MM.1S (cell line): ENCODE measurements around the gene ATRN.

Source experiments
- DNase-seq: peaks from one replicate; pipeline ENCODE4 v3.0.0-alpha.2; 2015
- H2AFZ ChIP-seq: fragments of 300-600 bp; sonication (generic); 2 replicates; pipeline ENCODE4 v1.6.0; 2016; ENCODE audit warnings: antibody characterized with exemption, low read length
- H3F3A ChIP-seq: fragments of 300-600 bp; sonication (generic); 2 replicates; pipeline ENCODE4 v1.6.1; 2016; ENCODE audit warnings: mild to moderate bottlenecking, antibody characterized with exemption, low read length, moderate library complexity, mixed read lengths; ENCODE audit not compliant: insufficient read depth
- H3K27ac ChIP-seq: fragments of 300-600 bp; sonication (generic); 2 replicates; pipeline ENCODE4 v1.5.1; 2016; ENCODE audit warnings: mild to moderate bottlenecking, low read length
- H3K27me3 ChIP-seq: fragments of 300-600 bp; sonication (generic); replicated peaks from 2 replicates; pipeline ENCODE4 v1.6.0; 2016; ENCODE audit warnings: low read length; ENCODE audit not compliant: insufficient read depth
- H3K36me3 ChIP-seq: fragments of 300-600 bp; sonication (generic); replicated peaks from 2 replicates; pipeline ENCODE4 v1.6.1; 2016; ENCODE audit warnings: mild to moderate bottlenecking, low read length, mixed read lengths; ENCODE audit not compliant: insufficient read depth
- H3K4me1 ChIP-seq: fragments of 300-600 bp; sonication (generic); 2 replicates; pipeline ENCODE4 v1.6.1; 2016; ENCODE audit warnings: low read length, mixed read lengths
- H3K4me2 ChIP-seq: fragments of 300-600 bp; sonication (generic); 2 replicates; pipeline ENCODE4 v1.6.0; 2016; ENCODE audit warnings: low read depth, low read length
- H3K4me3 ChIP-seq: fragments of 300-600 bp; sonication (generic); 2 replicates; pipeline ENCODE4 v1.5.1; 2016; ENCODE audit warnings: low read length, mixed read lengths
- H3K79me2 ChIP-seq: fragments of 300-600 bp; sonication (generic); 2 replicates; pipeline ENCODE4 v1.6.1; 2016; ENCODE audit warnings: mixed run types, low read length, mixed read lengths
- H3K9ac ChIP-seq: fragments of 300-600 bp; sonication (generic); 2 replicates; pipeline ENCODE4 v1.6.1; 2016; ENCODE audit warnings: low read length, mixed read lengths
- H3K9me2 ChIP-seq: fragments of 300-600 bp; sonication (generic); replicated peaks from 2 replicates; pipeline ENCODE4 v1.6.1; 2016; ENCODE audit warnings: mild to moderate bottlenecking, low read length, mixed read lengths; ENCODE audit not compliant: insufficient read depth
- H3K9me3 ChIP-seq: fragments of 300-600 bp; sonication (generic); replicated peaks from 2 replicates; pipeline ENCODE4 v1.6.1; 2016; ENCODE audit warnings: mild to moderate bottlenecking, low read length, mixed read lengths; ENCODE audit not compliant: insufficient read depth
- H4K20me1 ChIP-seq: fragments of 300-600 bp; sonication (generic); 2 replicates; pipeline ENCODE4 v1.6.1; 2016; ENCODE audit warnings: mild to moderate bottlenecking, low read length, moderate library complexity, mixed read lengths; ENCODE audit not compliant: insufficient read depth
- EZH2 ChIP-seq: fragments of 300-600 bp; sonication (generic); optimal IDR thresholded peaks from 2 replicates; pipeline ENCODE3; 2017; ENCODE audit warnings: low read depth, mild to moderate bottlenecking, antibody characterized with exemption, low read length, mixed read lengths
- EZH2phosphoT487 ChIP-seq: fragments of 300-600 bp; sonication (generic); IDR thresholded peaks from 2 replicates; pipeline ENCODE4 v1.6.1; 2018; ENCODE audit warnings: antibody characterized with exemption, low read length
- TF ChIP-seq, protein P1 (sequence below): fragments of 300-600 bp; sonication (generic); IDR thresholded peaks from 2 replicates; pipeline ENCODE4 v1.5.1; 2016; ENCODE audit warnings: antibody characterized with exemption, low read length, mixed read lengths

The ATRN gene

DNA sequence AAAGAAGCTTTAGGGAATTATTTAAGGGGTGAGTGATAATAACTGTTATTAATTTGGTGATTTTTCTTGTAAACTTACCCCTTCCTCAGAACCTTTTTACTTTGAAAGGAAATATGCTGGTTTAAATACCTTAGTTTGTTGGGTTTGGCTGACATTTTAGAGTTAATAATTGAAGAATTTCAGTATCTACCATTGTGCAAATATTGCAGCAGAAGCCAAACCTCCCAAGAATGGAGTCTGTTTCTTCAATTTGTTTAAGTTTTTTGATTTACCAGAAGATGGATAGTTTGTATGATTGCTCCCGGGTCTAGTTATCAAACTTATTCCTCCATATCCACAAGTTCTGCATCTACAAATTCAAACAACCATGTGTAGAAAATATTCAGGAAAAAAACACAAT, 77.1 kb downstream of the ATRN start:
- Histone ChIP-seq H3K9me3 (no peaks in the 10 kb centered on the region), H3K9me2 (no peaks in the 10 kb centered on the region), H2AFZ (no peak overlapping the region), H3K27me3 (no peaks in the 10 kb centered on the region), H3K36me3 (no peaks in the 10 kb centered on the region), H3K79me2 (no peaks in the 10 kb centered on the region), H3K4me3 (no peak overlapping the region), H3K4me2 (no peak overlapping the region), H3K27ac (no peak overlapping the region), H4K20me1 (no peaks in the 10 kb centered on the region), H3K9ac (no peak overlapping the region), H3F3A (no peaks in the 10 kb centered on the region), H3K4me1 (no peaks in the 10 kb centered on the region)
- DNase-seq, result no peak
- TF ChIP-seq, protein P1, sequence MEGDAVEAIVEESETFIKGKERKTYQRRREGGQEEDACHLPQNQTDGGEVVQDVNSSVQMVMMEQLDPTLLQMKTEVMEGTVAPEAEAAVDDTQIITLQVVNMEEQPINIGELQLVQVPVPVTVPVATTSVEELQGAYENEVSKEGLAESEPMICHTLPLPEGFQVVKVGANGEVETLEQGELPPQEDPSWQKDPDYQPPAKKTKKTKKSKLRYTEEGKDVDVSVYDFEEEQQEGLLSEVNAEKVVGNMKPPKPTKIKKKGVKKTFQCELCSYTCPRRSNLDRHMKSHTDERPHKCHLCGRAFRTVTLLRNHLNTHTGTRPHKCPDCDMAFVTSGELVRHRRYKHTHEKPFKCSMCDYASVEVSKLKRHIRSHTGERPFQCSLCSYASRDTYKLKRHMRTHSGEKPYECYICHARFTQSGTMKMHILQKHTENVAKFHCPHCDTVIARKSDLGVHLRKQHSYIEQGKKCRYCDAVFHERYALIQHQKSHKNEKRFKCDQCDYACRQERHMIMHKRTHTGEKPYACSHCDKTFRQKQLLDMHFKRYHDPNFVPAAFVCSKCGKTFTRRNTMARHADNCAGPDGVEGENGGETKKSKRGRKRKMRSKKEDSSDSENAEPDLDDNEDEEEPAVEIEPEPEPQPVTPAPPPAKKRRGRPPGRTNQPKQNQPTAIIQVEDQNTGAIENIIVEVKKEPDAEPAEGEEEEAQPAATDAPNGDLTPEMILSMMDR, result no peak
- TF ChIP-seq EZH2phosphoT487 (no peak), EZH2 (no peak)

DNA sequence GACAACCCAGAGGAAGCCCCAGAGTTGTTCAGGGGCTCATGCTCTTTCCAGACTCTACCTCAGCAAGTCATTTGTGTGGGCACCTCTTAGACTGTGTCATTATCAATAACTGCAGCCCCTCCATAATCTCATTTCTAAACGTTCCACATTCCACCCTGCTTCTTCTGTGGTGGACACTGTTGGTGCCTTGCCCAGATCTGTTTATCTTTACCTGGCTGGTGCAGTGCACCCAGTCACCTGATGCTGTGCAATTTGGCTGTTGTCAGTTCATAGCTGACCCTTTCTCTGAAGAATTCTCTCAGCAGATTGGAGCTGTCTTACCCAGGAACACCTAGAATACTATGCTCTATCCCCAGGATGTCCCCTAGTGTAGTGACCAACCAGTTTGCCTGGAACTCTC, 80.0 kb downstream of the ATRN start:
- H3K4me1 ChIP-seq, result no peaks in the 10 kb centered on the region
- H3K79me2 ChIP-seq, result no peaks in the 10 kb centered on the region
- H3F3A ChIP-seq, result no peaks in the 10 kb centered on the region
- no peaks in the 10 kb centered on the region for H3K9me3 ChIP-seq
- no peak overlapping the region for H3K4me3 ChIP-seq
- no peak overlapping the region for H2AFZ ChIP-seq
- H3K9ac ChIP-seq, result no peak overlapping the region
- no peaks in the 10 kb centered on the region for H3K9me2 ChIP-seq
- H3K36me3 ChIP-seq, result no peaks in the 10 kb centered on the region
- H3K27ac ChIP-seq, result no peak overlapping the region
- H4K20me1 ChIP-seq, result no peaks in the 10 kb centered on the region
- no peaks in the 10 kb centered on the region for H3K27me3 ChIP-seq
- DNase-seq, result no peak
- H3K4me2 ChIP-seq, result no peak overlapping the region
- TF ChIP-seq EZH2phosphoT487 (no peak), EZH2 (no peak)
- TF ChIP-seq, protein P1, result no peak

DNA sequence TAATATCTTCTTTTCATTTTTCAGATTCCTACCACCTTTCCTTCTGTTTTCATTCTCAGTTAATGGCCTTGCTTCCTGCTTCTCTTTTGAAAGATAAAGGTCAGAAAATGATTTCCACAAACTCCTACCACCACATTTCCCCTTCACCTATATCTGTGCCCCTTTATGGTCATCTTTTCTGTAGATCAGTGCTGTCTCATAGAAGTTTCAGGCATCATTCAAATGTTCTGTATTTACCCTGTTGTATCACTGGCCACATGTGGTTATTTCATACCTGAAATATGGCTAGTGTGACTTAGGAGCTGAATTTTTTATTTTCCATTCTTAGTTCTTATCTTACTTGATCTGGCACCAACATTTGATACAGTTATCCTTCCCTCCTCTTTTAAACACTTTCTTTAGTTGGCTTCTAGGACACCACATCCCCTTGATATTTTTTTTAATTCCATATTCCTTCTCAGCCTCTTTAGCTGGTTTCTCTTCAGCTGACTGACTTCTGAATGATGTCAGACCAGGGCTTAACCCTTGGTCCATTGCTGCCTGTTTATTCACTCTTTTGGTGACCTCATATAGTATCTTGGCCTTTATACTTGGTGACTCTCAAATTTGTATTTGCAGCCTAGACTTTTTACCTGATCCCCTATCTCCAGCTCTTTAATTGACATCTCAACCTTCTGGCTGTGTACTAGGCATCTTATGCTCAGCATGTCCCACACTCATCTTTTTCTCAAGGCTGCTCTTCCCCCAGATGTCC, 81.0 kb downstream of the ATRN start:
- no peaks in the 10 kb centered on the region for H3K4me1 ChIP-seq
- DNase-seq, result no peak
- no peaks in the 10 kb centered on the region for H3K36me3 ChIP-seq
- H3K9me3 ChIP-seq, result no peaks in the 10 kb centered on the region
- no peak overlapping the region for H3K4me2 ChIP-seq
- no peaks in the 10 kb centered on the region for H3K27me3 ChIP-seq
- no peak overlapping the region for H3K27ac ChIP-seq
- H3K9me2 ChIP-seq, result no peaks in the 10 kb centered on the region
- H3K4me3 ChIP-seq, result no peak overlapping the region
- no peaks in the 10 kb centered on the region for H3K79me2 ChIP-seq
- H2AFZ ChIP-seq, result no peak overlapping the region
- H3F3A ChIP-seq, result no peaks in the 10 kb centered on the region
- no peak overlapping the region for H3K9ac ChIP-seq
- H4K20me1 ChIP-seq, result no peaks in the 10 kb centered on the region
- TF ChIP-seq EZH2, result no peak
- no peak for TF ChIP-seq EZH2phosphoT487
- TF ChIP-seq, protein P1, result no peak
